SU-DHL-6 (cell line): ENCODE data around the gene TSPAN33.

Experiments
- H2AFZ ChIP-seq: fragments of 200-600 bp; sonication (generic); 2 replicates; pipeline ENCODE4 v1.6.1; 2014; ENCODE audit warnings: low read depth, mild to moderate bottlenecking, moderate library complexity, mixed read lengths, antibody characterized with exemption, low read length; ENCODE audit not compliant: severe bottlenecking
- H3F3A ChIP-seq: fragments of 200-600 bp; shearing (Covaris generic); 2 replicates; pipeline ENCODE4 v1.6.0; 2016; ENCODE audit warnings: antibody characterized with exemption, mild to moderate bottlenecking; ENCODE audit not compliant: insufficient read depth
- H3K27ac ChIP-seq: fragments of 200-600 bp; sonication (generic); 2 replicates; pipeline ENCODE4 v1.5.1; 2016; ENCODE audit warnings: low read depth, mild to moderate bottlenecking, low read length, moderate library complexity, mixed read lengths
- H3K27me3 ChIP-seq: fragments of 200-600 bp; sonication (generic), shearing (Covaris generic); 2 replicates; pipeline ENCODE4 v1.6.0; 2014; ENCODE audit warnings: mild to moderate bottlenecking, low read length
- H3K36me3 ChIP-seq: fragments of 200-600 bp; sonication (generic); 2 replicates; pipeline ENCODE4 v1.6.1; 2014; ENCODE audit warnings: mild to moderate bottlenecking, low read length, mixed read lengths
- H3K4me2 ChIP-seq: fragments of 300-600, 200-600 bp; shearing (Covaris generic), sonication (generic); 2 replicates; pipeline ENCODE4 v1.6.0; 2014; ENCODE audit warnings: low read length, low read depth, mild to moderate bottlenecking; ENCODE audit not compliant: poor library complexity, severe bottlenecking
- H3K4me3 ChIP-seq: fragments of 200-600 bp; sonication (generic); 2 replicates; pipeline ENCODE4 v1.5.1; 2014; ENCODE audit warnings: antibody characterized with exemption, low read length, mild to moderate bottlenecking, mixed read lengths; ENCODE audit not compliant: insufficient read depth, poor library complexity, severe bottlenecking
- H3K79me2 ChIP-seq: fragments of 200-600 bp; sonication (generic); 2 replicates; pipeline ENCODE4 v1.6.1; 2014; ENCODE audit warnings: mild to moderate bottlenecking, low read length, moderate library complexity; ENCODE audit not compliant: insufficient read depth
- H3K9ac ChIP-seq: fragments of 200-600 bp; sonication (generic); 2 replicates; pipeline ENCODE4 v1.7.0; 2014; ENCODE audit warnings: mild to moderate bottlenecking, low read length
- H3K9me2 ChIP-seq: fragments of 200-600 bp; sonication (generic); replicated peaks from 2 replicates; pipeline ENCODE4 v1.6.1; 2014; ENCODE audit warnings: low read length; ENCODE audit not compliant: insufficient read depth
- H3K9me3 ChIP-seq: fragments of 200-600 bp; sonication (generic); 2 replicates; pipeline ENCODE4 v1.6.1; 2014; ENCODE audit warnings: low read length, mixed read lengths; ENCODE audit not compliant: insufficient read depth
- H4K20me1 ChIP-seq: fragments of 200-600 bp; sonication (generic); 2 replicates; pipeline ENCODE4 v1.6.1; 2014; ENCODE audit warnings: low read depth, mild to moderate bottlenecking, antibody characterized with exemption, low read length, moderate library complexity, mixed read lengths
- EZH2phosphoT487 ChIP-seq: fragments of 200-600 bp; sonication (generic), shearing (Covaris generic); conservative IDR thresholded peaks from 2 replicates; pipeline ENCODE4 v1.6.1; 2018; ENCODE audit warnings: mild to moderate bottlenecking, antibody characterized with exemption, low read length, moderate library complexity, mixed read lengths
- TF ChIP-seq, protein P1 (sequence below): fragments of 200-600 bp; sonication (generic); IDR thresholded peaks from one replicate; pipeline ENCODE4 v1.5.1; 2017; ENCODE audit warnings: antibody characterized with exemption, mild to moderate bottlenecking, low read length, moderate library complexity; ENCODE audit not compliant: insufficient read depth, poor library complexity, severe bottlenecking

The TSPAN33 gene

DNA sequence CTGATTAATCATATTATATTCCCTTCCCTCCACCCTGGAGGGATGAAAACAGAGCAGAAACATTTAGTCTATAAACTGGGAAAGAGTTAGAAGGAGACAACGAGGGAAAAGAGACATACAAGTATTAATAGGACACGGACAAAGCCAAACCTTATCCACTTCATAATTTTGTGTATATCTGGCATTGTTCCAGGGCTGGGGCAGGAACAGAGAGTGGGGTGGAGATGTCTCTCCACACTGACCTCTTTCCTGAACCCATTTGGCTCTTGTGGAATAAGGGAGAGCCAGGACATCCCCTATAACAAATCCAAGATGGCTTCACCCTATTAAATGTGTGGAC, 43.7 kb upstream of the TSPAN33 start:
- Histone ChIP-seq H3K36me3 (no peaks in the 10 kb centered on the region), H3F3A (no peaks in the 10 kb centered on the region), H4K20me1 (no peaks in the 10 kb centered on the region), H3K9me3 (no peaks in the 10 kb centered on the region), H3K27me3 (no peaks in the 10 kb centered on the region), H3K27ac (no peak overlapping the region), H3K79me2 (no peaks in the 10 kb centered on the region), H3K4me3 (no peak overlapping the region), H3K9me2 (no peaks in the 10 kb centered on the region), H2AFZ (no peak overlapping the region), H3K4me2 (no peak overlapping the region), H3K9ac (no peak overlapping the region)
- no peak for TF ChIP-seq EZH2phosphoT487
- TF ChIP-seq, protein P1, sequence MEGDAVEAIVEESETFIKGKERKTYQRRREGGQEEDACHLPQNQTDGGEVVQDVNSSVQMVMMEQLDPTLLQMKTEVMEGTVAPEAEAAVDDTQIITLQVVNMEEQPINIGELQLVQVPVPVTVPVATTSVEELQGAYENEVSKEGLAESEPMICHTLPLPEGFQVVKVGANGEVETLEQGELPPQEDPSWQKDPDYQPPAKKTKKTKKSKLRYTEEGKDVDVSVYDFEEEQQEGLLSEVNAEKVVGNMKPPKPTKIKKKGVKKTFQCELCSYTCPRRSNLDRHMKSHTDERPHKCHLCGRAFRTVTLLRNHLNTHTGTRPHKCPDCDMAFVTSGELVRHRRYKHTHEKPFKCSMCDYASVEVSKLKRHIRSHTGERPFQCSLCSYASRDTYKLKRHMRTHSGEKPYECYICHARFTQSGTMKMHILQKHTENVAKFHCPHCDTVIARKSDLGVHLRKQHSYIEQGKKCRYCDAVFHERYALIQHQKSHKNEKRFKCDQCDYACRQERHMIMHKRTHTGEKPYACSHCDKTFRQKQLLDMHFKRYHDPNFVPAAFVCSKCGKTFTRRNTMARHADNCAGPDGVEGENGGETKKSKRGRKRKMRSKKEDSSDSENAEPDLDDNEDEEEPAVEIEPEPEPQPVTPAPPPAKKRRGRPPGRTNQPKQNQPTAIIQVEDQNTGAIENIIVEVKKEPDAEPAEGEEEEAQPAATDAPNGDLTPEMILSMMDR = no peak

DNA sequence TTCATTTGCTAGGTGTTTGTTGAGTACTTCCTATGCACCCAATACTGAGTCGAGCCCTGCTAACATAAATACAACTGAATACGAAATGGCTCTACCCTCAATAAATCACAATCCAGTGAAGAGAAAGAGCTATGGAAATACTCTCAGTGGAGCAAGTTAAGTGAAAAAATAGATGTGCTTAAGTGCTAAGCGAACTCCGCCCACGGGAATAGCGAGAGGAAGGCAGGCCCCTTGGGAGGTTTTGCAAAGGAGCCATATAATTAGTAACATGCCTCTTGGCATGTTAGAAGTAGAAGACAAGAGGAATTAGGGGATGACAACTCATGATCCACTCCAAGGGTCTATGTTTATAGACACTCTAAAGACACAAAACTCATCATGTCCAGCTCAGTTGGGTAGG, 42.8 kb upstream of the TSPAN33 start:
- Histone ChIP-seq H3K27me3 (no peaks in the 10 kb centered on the region), H2AFZ (no peak overlapping the region), H3K9me3 (no peaks in the 10 kb centered on the region), H3K27ac (no peak overlapping the region), H3K79me2 (no peaks in the 10 kb centered on the region), H3K9ac (no peak overlapping the region), H3K4me3 (no peak overlapping the region), H3K36me3 (no peaks in the 10 kb centered on the region), H4K20me1 (no peaks in the 10 kb centered on the region), H3K9me2 (no peaks in the 10 kb centered on the region), H3K4me2 (no peak overlapping the region), H3F3A (no peaks in the 10 kb centered on the region)
- no peak for TF ChIP-seq EZH2phosphoT487
- TF ChIP-seq, protein P1 = no peak

DNA sequence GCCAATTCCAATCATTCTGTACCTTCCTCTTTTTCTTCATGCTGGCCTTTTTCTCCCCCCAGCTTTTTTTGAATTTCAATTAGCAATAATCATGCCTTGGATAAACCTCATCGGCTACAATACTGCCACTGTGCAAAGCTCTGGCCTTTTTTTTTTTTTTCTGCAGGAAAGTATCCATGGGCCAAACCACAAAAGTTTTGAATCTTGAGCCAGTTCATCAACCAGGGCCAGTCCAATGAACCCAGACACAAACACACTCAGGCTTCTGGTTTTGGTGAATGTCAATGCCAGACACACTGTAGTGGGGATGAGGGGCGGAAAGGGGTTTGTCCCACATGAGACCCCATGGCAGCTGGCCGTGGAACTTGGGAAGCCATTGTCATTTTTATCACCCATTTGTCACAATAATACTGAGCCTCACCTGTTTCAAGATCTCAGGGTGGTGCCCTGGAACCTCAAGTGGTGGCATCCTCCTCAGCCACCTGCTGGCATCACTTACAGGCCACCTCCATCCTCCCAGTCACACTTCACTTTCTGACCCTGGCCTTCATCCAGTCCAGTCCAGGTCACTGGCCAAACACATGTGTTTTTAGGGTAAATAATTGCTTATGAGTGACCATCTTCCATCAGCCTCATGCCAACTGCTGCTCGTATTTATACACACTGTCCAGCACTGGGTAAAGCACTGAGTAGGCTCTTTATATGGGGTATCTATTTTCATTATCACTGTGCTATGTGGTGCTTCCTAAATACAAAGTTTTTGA, 40.8 kb upstream of the TSPAN33 start:
- no peaks in the 10 kb centered on the region for H3K9me3 ChIP-seq
- no peak overlapping the region for H3K4me2 ChIP-seq
- no peaks in the 10 kb centered on the region for H3K27me3 ChIP-seq
- H3K9ac ChIP-seq = no peak overlapping the region
- TF ChIP-seq, protein P1 = no peak
- no peak for TF ChIP-seq EZH2phosphoT487
- H3K36me3 ChIP-seq = no peaks in the 10 kb centered on the region
- H3F3A ChIP-seq = no peaks in the 10 kb centered on the region
- H3K9me2 ChIP-seq = no peaks in the 10 kb centered on the region
- H2AFZ ChIP-seq = no peak overlapping the region
- H3K4me3 ChIP-seq = no peak overlapping the region
- H4K20me1 ChIP-seq = no peaks in the 10 kb centered on the region
- H3K79me2 ChIP-seq = no peaks in the 10 kb centered on the region
- no peak overlapping the region for H3K27ac ChIP-seq
